ELR (cell line): ENCODE data around the gene DIPK1A.

Experiments
- DNase-seq: peaks from one replicate; pipeline ENCODE4 v3.0.0-alpha.2; 2015; ENCODE audit warnings: low read depth

The DIPK1A gene

GRCh38 chr1:92961131-92961895 is at the start of gene DIPK1A:
TSS of gene DIPK1A (minus strand) at chr1:92961462. CDS start at chr1:92961429, 33 bp downstream.
- peak; percentile 81 for DNase-seq

- peak; percentile 33 for DNase-seq
Measured at GRCh38 chr1:93007941-93008577, 46.8 kb upstream of the DIPK1A start.

- no peak for DNase-seq
Measured at GRCh38 chr1:93005252-93005598, 44.0 kb upstream of the DIPK1A start.

GRCh38 chr1:93004566-93005251 is 43.4 kb upstream of the DIPK1A start:
- no peak for DNase-seq

- DNase-seq = no peak
Measured at GRCh38 chr1:93003981-93004380, 42.7 kb upstream of the DIPK1A start.

- DNase-seq = no peak
Measured at GRCh38 chr1:93002781-93003180, 41.5 kb upstream of the DIPK1A start.

GRCh38 chr1:93001893-93002292 is 40.6 kb upstream of the DIPK1A start:
- DNase-seq = no peak

GRCh38 chr1:93000751-93001175 is 39.5 kb upstream of the DIPK1A start:
- no peak for DNase-seq

- no peak for DNase-seq
Measured at GRCh38 chr1:93000291-93000690, 39.0 kb upstream of the DIPK1A start.

- DNase-seq = no peak
Measured at GRCh38 chr1:92998821-92999220, 37.6 kb upstream of the DIPK1A start.

GRCh38 chr1:92995441-92996430 is 34.5 kb upstream of the DIPK1A start:
- DNase-seq = no peak

GRCh38 chr1:92994105-92994712 is 32.9 kb upstream of the DIPK1A start:
- peak; percentile 86 for DNase-seq

- no peak for DNase-seq
Measured at GRCh38 chr1:92993581-92993980, 32.3 kb upstream of the DIPK1A start.

GRCh38 chr1:92992877-92993276 is 31.6 kb upstream of the DIPK1A start:
- DNase-seq = no peak

- no peak for DNase-seq
Measured at GRCh38 chr1:92992054-92992453, 30.8 kb upstream of the DIPK1A start.

GRCh38 chr1:92990828-92991227 is 29.6 kb upstream of the DIPK1A start:
- no peak for DNase-seq

GRCh38 chr1:92989936-92990583 is 28.8 kb upstream of the DIPK1A start:
- DNase-seq = peak; percentile 63

- DNase-seq = peak; percentile 43
Measured at GRCh38 chr1:92989253-92989652, 28.0 kb upstream of the DIPK1A start.

- no peak for DNase-seq
Measured at GRCh38 chr1:92987462-92987861, 26.2 kb upstream of the DIPK1A start.

GRCh38 chr1:92985101-92985500 is 23.8 kb upstream of the DIPK1A start:
- DNase-seq = no peak
